Activated naive CD8-positive, alpha-beta T cell treated with anti-CD3 and anti-CD28 coated beads, Interleukin-2, amount 50 U/mL, for 24 hours (primary cell): ENCODE data around the gene ZG16.

Source experiments
- ATAC-seq: fragments of 150-1000 bp; cut with Tn5 transposase; one replicate; pipeline ENCODE4 v1.10.0; 2021
- DNase-seq: peaks from one replicate; pipeline ENCODE4 v3.0.0; 2021
- H3K27ac Mint-ChIP-seq: one replicate; pipeline ENCODE4 v1.8.0; 2021; ENCODE audit warnings: mild to moderate bottlenecking, mixed read lengths
- H3K27me3 Mint-ChIP-seq: one replicate; pipeline ENCODE4 v1.8.0; 2021; ENCODE audit warnings: mixed read lengths
- H3K36me3 Mint-ChIP-seq: one replicate; pipeline ENCODE4 v1.8.0; 2021; ENCODE audit warnings: low read depth, mixed read lengths
- H3K4me1 Mint-ChIP-seq: one replicate; pipeline ENCODE4 v1.8.0; 2021; ENCODE audit warnings: mixed read lengths
- H3K4me3 Mint-ChIP-seq: one replicate; pipeline ENCODE4 v1.8.0; 2021; ENCODE audit warnings: mild to moderate bottlenecking, moderate library complexity, mixed read lengths
- H3K9me3 Mint-ChIP-seq: one replicate; pipeline ENCODE4 v1.8.0; 2021; ENCODE audit warnings: mixed read lengths

Gene ZG16

DNA sequence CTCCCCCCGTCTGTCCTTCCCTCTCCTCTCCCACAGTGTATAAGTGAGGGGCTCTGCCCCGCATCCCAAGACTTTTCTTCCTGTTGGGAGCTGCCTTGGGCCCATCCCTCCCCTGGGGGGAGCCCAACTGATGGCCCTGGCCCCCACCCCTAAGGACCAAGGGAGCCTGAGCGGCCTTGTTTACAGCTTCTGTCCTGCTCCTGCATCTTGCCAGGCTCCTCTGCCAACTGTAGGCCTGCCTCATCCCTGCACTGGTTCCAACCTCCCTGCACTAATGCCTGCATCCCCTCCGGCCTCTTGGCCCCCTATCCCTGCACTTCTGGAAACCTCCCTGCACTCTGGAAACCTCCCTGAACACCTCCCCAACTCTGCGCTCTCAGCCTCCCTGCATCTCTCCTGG is 36.5 kb downstream of the ZG16 start:
- peaks cover 67% of the 10 kb centered on the region for H3K4me1 Mint-ChIP-seq
- DNase-seq (no peak), ATAC-seq (no peak)
- H3K4me3 Mint-ChIP-seq: peak overlapping the region; percentile 98
- H3K36me3 Mint-ChIP-seq: peaks cover 33% of the 10 kb centered on the region
- peak overlapping the region; percentile 99 for H3K27ac Mint-ChIP-seq
- peaks cover 9% of the 10 kb centered on the region for H3K27me3 Mint-ChIP-seq
- H3K9me3 Mint-ChIP-seq: no peaks in the 10 kb centered on the region

DNA sequence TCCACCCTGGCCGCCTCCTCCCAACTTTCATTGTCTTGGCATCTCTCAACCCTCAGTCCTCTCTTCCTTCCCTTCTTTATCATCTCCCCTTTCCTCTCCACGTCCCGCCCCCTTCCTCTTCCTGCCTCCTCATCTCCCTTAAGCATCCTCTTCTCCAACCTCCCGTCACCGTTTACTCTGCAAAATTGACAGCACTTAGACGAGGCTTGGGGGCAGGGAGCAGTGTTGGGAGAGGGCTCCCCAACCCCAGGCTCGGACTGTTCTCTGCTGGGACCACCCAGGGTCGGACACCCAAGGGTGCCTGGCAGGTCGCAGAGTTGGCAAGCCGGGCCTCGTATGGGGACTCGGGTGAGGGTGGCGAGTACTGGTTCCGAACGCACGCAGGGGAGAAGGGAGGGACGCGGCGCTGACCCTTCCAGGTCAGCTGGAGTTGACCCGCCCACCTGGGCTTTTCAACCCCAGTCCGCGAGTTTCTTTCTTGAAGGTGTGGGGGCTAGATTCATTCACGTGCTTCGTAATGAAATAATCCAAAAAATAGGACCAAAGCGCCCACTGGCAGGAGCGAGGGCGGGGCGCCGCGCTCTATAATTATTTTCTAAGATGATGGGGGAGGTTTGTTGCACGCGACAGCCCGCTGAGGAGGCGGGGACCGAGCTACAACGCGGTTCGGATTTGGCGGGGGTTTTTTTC is 37.1 kb downstream of the ZG16 start:
- DNase-seq (peak; percentile 56), ATAC-seq (no peak)
- Mint-ChIP-seq H3K9me3 (no peaks in the 10 kb centered on the region), H3K4me3 (peak overlapping the region; percentile 98), H3K36me3 (peaks cover 29% of the 10 kb centered on the region), H3K27ac (peak overlapping the region; percentile 99), H3K27me3 (peaks cover 9% of the 10 kb centered on the region), H3K4me1 (peaks cover 67% of the 10 kb centered on the region)

DNA sequence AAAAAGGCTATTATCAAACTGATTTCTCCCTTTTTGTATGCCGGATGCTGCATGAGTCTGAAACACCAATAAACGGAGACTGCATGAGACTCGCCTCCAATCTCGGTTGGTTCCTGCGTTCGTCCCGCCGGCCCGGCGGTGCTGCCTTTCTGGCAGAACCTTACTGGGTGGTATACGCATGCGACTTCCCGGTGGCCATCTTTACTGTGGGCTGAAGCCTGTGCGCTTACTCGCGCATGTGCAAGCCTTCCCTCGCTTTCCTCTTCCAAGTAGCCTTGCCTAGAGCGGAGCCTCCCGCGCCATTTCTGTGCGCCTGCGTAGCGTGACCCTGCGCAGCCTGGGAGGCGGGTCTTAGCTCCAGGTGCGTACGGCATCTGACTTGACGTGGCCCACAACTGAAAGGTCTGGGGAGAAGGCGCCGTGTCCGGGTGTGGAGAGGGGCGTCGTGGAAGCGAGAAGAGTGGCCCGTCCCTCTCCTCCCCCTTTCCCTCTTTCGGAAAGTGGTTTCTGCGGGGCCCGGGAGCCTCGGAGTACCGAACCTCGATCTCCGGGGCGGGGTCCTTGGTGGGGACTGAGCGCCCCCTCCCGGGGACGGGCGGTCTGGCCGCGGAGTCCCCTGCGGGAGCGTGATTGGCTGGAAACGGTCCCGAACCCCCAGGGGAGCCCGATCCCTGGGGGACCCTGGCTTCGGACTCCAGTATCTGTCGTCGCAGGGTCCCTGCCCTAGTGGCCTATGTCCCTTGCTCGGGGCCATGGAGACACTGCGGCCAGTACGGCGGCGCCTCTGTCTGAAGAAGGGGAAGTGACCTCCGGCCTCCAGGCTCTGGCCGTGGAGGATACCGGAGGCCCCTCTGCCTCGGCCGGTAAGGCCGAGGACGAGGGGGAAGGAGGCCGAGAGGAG is 38.0 kb downstream of the ZG16 start, which contains the start of gene PAGR1:
Gene PAGR1 (plus strand): TSS at position 360 of the 901 bp plus-strand sequence. CDS start 374 bp downstream, at position 734.
- H3K27ac Mint-ChIP-seq: peak within 1 kb of the TSS; percentile 99
- H3K27me3 Mint-ChIP-seq: peaks cover 9% of the 10 kb centered on the region
- peaks cover 65% of the 10 kb centered on the region for H3K4me1 Mint-ChIP-seq
- H3K36me3 Mint-ChIP-seq: peaks cover 25% of the 10 kb centered on the region
- peak within 1 kb of the TSS; percentile 98 for H3K4me3 Mint-ChIP-seq
- no peaks in the 10 kb centered on the region for H3K9me3 Mint-ChIP-seq
- DNase-seq: peak; percentile 97
- ATAC-seq: peak; percentile 67

DNA sequence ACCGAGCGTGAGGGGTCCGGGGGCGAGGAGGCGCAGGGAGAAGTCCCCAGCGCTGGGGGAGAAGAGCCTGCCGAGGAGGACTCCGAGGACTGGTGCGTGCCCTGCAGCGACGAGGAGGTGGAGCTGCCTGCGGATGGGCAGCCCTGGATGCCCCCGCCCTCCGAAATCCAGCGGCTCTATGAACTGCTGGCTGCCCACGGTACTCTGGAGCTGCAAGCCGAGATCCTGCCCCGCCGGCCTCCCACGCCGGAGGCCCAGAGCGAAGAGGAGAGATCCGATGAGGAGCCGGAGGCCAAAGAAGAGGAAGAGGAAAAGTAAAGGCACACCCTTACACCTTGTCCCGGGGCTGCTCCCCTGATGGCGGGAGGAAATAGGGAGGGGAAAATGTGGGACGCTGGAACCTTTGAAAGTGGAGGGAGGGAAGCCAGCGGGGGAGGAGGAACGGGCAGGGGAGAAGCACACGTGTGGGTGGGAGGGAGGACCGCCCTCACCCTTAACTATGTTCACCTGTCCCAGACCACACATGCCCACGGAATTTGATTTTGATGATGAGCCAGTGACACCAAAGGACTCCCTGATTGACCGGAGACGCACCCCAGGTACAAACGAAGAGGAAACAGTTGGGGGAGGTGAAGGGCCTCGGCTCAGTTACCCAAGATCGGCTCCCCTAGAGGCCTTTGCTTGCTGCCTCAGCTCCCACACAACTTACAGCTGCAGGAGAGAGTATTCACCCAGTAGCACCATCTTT is 38.8 kb downstream of the ZG16 start:
- DNase-seq: peak; percentile 72
- H3K36me3 Mint-ChIP-seq: peaks cover 24% of the 10 kb centered on the region

DNA sequence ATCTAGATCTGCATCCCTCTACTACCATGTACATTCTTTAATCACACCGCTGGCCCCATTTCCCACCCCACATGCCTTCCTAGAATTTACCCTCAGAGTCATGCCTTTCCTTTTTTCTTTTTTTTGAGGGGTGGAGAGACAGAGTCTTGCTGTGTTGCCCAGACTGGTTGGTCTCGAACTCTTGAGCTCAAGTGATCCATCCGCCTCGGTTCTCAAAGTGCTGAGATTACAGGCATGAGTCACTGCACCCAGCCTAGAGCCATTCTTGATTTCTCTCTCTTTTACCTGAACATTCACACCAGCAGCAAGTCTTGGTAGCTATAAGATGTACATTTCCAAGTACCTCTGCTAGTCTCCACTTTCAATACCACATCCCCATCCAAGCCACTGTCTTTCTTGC is 40.0 kb downstream of the ZG16 start:
- Mint-ChIP-seq H3K9me3 (no peaks in the 10 kb centered on the region), H3K27me3 (peaks cover 4% of the 10 kb centered on the region), H3K4me1 (peaks cover 71% of the 10 kb centered on the region), H3K27ac (peak overlapping the region; percentile 74), H3K36me3 (peaks cover 24% of the 10 kb centered on the region), H3K4me3 (peak overlapping the region; percentile 98)
- no peak for ATAC-seq
- DNase-seq: no peak

More for the DNA sequence above, 38.8 kb downstream of the ZG16 start:
- ATAC-seq: peak; percentile 47
- peaks cover 9% of the 10 kb centered on the region for H3K27me3 Mint-ChIP-seq
- no peaks in the 10 kb centered on the region for H3K9me3 Mint-ChIP-seq
- H3K4me3 Mint-ChIP-seq: peak overlapping the region; percentile 98
- H3K27ac Mint-ChIP-seq: peak overlapping the region; percentile 99
- H3K4me1 Mint-ChIP-seq: peaks cover 64% of the 10 kb centered on the region

DNA sequence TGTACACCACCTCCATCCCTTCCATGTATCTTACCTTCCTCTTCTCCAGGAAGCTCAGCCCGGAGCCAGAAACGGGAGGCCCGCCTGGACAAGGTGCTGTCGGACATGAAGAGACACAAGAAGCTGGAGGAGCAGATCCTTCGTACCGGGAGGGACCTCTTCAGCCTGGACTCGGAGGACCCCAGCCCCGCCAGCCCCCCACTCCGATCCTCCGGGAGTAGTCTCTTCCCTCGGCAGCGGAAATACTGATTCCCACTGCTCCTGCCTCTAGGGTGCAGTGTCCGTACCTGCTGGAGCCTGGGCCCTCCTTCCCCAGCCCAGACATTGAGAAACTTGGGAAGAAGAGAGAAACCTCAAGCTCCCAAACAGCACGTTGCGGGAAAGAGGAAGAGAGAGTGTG is 41.5 kb downstream of the ZG16 start:
- Mint-ChIP-seq H3K9me3 (no peaks in the 10 kb centered on the region), H3K27ac (peak overlapping the region; percentile 93), H3K4me1 (peaks cover 83% of the 10 kb centered on the region), H3K36me3 (peaks cover 24% of the 10 kb centered on the region), H3K4me3 (peak overlapping the region; percentile 87), H3K27me3 (peaks cover 4% of the 10 kb centered on the region)
- DNase-seq (no peak), ATAC-seq (no peak)

DNA sequence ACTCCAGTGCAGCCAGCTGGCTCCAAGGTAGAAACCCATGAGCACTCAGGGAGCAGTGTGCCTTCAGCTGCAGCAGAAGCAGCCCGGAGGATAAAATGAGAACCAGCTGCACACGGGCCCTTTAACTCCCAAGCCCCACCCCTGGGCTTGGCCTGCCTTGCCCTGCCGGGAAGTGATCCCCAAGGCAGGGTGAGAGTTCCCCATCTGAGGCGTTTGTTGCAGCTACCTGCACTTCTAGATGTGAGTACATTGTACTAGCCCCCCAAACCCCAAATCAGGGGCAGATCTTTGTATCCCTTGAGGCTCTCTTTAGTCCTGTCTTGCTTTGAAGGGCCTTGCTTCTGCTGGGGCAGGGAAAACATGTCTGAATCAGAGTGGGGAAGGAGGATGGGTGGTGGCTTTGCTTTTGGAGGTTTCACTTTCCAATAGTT is 42.2 kb downstream of the ZG16 start, which contains the start of gene MVP:
Gene MVP (plus strand): TSS at position 192 of the 431 bp plus-strand sequence. CDS start 10,088 bp downstream, outside the sequence.
- DNase-seq (peak; percentile 54), ATAC-seq (no peak)
- Mint-ChIP-seq H3K27ac (peak within 1 kb of the TSS; percentile 93), H3K36me3 (peaks cover 24% of the 10 kb centered on the region), H3K4me3 (peak within 1 kb of the TSS; percentile 87), H3K9me3 (no peaks in the 10 kb centered on the region), H3K27me3 (peaks cover 4% of the 10 kb centered on the region), H3K4me1 (peaks cover 83% of the 10 kb centered on the region)

DNA sequence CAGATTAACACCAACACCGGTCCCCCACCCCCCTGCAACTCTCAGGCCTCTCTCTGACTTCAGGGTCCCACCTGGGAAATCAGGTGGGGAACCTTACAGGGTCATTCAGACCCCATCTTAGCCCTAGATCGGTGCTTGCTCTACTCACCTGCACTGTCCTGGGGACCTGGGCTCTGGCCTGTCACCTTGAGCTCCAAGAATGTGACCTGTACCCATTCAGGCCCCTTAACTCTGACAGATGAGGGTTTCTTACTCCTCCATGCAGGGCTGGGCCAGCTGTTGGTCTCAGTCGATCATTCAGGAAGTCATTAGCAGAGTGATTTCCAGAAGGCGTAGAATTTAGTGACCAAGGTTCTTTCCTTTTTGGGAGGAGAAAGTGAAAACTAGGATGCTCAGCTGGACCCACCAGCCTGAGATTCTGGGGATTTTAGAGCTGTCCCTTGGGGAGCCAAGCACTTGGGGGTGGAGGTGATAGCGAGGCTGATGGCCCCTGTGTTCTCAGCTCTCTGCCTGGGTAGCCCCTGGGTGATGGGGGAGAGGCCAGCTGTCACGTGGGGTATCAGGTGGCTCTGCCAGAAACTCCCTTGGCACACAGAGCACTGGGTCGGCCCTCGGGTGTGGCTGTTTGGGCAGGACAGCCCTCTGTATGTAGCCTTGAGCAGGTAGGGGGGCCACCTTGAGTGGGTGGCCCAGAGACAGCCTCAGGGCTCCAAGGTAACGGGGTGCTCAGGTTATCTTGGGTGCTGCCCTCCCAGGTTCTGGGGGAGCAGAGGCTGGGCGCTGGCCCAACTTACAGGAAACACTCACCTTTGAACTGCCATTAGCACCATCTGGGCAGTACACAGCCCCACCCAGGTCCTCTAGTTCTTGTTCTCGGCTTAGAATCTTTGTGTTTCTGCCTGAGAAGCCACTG is 42.9 kb downstream of the ZG16 start:
- H3K4me3 Mint-ChIP-seq: peak overlapping the region; percentile 87
- ATAC-seq: peak; percentile 20
- peaks cover 20% of the 10 kb centered on the region for H3K36me3 Mint-ChIP-seq
- DNase-seq: peak; percentile 62
- H3K27me3 Mint-ChIP-seq: no peaks in the 10 kb centered on the region
- H3K4me1 Mint-ChIP-seq: peaks cover 83% of the 10 kb centered on the region
- H3K27ac Mint-ChIP-seq: peak overlapping the region; percentile 93
- no peaks in the 10 kb centered on the region for H3K9me3 Mint-ChIP-seq

DNA sequence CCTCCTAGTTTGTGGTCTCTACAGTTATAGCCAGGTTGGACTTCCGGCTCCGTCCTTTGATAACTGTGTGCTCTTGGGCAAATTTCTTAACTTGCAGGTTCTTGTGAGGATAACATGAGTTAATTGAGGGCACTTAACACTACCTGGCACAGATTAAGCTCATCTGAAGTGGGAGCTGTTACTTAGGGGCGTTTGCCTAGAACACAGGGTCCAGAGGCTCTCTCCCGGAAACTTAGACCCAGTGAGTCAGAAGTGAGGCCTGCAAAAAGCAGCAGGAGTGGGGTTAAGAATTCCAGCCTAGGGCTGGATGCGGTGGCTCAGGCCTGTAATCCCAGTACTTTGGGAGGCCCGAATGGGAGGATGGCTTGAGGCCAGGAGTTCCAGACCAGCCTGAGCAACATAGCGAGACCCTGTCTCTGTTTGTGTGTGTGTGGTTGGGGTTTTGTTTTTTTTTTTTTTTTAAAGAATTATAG is 43.6 kb downstream of the ZG16 start:
- ATAC-seq (no peak), DNase-seq (no peak)
- Mint-ChIP-seq H3K9me3 (no peaks in the 10 kb centered on the region), H3K4me3 (peak overlapping the region; percentile 87), H3K4me1 (peaks cover 90% of the 10 kb centered on the region), H3K36me3 (peaks cover 20% of the 10 kb centered on the region), H3K27me3 (no peaks in the 10 kb centered on the region), H3K27ac (peak overlapping the region; percentile 93)

DNA sequence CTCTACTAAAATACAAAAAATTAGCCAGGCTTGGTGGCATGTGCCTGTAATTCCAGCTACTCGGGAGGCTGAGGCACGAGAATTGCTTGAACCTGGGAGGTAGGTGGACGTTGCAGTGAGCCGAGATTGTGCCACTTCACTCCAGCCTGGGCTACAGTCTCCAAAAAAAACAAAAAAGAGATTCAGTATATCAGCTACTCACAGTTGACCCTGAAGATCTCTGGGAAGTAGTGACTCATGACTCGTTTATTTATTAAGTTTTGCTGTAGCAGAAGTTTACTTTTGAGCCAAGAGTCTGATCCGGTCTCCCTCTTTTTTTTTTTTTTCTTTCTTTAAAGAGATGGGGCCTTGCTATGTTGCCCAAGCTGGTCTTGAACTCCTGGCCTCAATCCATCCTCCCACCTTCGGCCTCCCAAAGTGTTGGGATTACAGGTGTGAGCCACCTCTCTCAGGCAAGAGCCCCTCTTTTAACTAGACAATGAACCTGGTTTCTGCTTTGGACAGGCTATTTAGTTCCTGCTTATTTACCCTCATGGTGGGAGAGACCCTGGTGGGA is 46.6 kb downstream of the ZG16 start:
- DNase-seq: no peak
- peak overlapping the region; percentile 93 for H3K27ac Mint-ChIP-seq
- no peak for ATAC-seq

DNA sequence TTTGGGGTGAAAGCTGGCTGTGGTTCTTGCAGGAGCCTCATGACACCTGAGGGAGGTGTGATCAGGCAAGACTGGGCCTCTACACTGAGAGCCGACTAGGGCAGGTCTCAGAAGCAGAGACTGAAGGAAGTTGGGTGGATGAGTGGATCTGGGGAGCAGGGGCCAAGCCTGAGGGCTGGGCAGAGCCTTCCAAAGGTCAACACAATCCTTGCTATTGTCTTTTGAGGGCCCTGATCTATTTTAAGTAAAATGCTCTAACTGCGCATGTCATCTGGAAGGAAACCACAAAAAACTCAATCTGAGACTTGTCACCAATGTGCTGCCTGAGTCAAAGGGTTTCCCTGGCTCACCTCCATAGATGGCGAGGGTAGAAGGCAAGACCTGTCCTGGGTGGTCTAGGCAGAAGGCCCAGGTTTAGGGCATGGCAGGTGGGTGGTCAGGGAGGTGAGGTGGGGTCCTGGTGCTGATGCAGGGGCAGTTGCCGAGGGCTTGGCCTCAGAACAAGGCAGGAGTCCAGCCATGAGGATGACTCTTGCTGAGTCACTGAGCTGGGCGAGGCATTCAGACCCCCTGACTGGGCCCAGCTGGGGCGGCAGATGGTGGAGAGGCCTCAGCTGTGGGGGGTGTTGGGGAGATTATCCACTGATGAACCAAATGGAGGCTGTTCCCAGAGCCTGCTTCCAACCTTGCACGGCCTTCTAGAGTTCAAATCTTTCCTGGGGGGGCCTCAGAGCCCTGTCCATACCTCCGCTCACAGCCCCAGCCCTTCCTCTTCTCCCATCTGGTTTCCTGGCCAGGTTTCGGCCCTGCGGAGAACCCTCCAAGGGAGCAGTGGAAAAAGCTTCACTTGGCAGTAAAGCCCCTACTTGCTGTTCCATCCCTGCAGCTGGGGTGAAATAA is 47.3 kb downstream of the ZG16 start:
- Mint-ChIP-seq H3K36me3 (no peaks in the 10 kb centered on the region), H3K4me3 (peak overlapping the region; percentile 54), H3K9me3 (no peaks in the 10 kb centered on the region), H3K4me1 (peaks cover 86% of the 10 kb centered on the region), H3K27ac (peak overlapping the region; percentile 93), H3K27me3 (no peaks in the 10 kb centered on the region)
- DNase-seq (peak; percentile 59), ATAC-seq (peak; percentile 64)

More for the DNA sequence above, 46.6 kb downstream of the ZG16 start:
- Mint-ChIP-seq H3K4me3 (peak overlapping the region; percentile 54), H3K27me3 (no peaks in the 10 kb centered on the region), H3K36me3 (peaks cover 1% of the 10 kb centered on the region), H3K9me3 (no peaks in the 10 kb centered on the region), H3K4me1 (peaks cover 90% of the 10 kb centered on the region)

DNA sequence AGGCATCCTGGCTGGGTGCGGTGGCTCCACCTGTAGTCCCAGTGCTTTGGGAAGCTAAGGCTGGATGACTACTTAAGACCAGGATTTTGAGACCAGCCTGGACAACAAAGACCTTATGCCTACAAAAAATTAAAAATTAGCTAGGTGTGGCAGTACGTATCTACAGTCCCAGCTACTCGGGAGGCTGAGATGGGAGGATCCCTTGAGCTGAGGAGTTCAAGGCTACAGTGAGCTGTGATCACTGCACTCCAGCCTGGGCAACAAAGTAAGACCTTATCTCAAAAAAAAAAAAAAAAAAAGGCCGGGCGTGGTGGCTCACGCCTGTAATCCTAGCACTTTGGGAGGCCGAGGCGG is 48.3 kb downstream of the ZG16 start:
- Mint-ChIP-seq H3K27me3 (no peaks in the 10 kb centered on the region), H3K4me1 (peaks cover 79% of the 10 kb centered on the region), H3K4me3 (peak overlapping the region; percentile 61), H3K36me3 (no peaks in the 10 kb centered on the region), H3K27ac (peak overlapping the region; percentile 88), H3K9me3 (no peaks in the 10 kb centered on the region)
- ATAC-seq (no peak), DNase-seq (no peak)
